HUES64 (cell line): ENCODE results near the gene NKD2.

Experiments used
- H3K27ac ChIP-seq: 2 replicates; pipeline ENCODE4 v1.7.0; 2013; ENCODE audit warnings: low read depth, low read length, inconsistent platforms
- H3K27me3 ChIP-seq: 2 replicates; pipeline ENCODE4 v1.6.1; 2013; ENCODE audit warnings: mild to moderate bottlenecking, low read length; ENCODE audit not compliant: insufficient read depth
- H3K36me3 ChIP-seq: 2 replicates; pipeline ENCODE4 v1.6.1; 2013; ENCODE audit warnings: mild to moderate bottlenecking, low read length; ENCODE audit not compliant: insufficient read depth
- H3K4me1 ChIP-seq: 2 replicates; pipeline ENCODE4 v1.6.1; 2013; ENCODE audit warnings: mild to moderate bottlenecking, low read length, moderate library complexity; ENCODE audit not compliant: insufficient read depth
- H3K4me3 ChIP-seq: 2 replicates; pipeline ENCODE4 v1.5.1; 2013; ENCODE audit warnings: mild to moderate bottlenecking, low read length, moderate library complexity
- H3K9ac ChIP-seq: 2 replicates; pipeline ENCODE4 v1.6.1; 2013; ENCODE audit warnings: mild to moderate bottlenecking, low read depth, low read length
- H3K9me3 ChIP-seq: 2 replicates; pipeline ENCODE4 v1.6.1; 2013; ENCODE audit warnings: low read depth, low read length; ENCODE audit not compliant: insufficient read depth
- WGBS: fragments of 150-250, 120-280 bp; methylation state at CpG from one replicate; pipeline ENCODE4 v1.1.7; 2013; ENCODE audit warnings: missing lambda C conversion rate; 5-methylcytosine and 5-hydroxymethylcytosine counted together

Gene NKD2

DNA sequence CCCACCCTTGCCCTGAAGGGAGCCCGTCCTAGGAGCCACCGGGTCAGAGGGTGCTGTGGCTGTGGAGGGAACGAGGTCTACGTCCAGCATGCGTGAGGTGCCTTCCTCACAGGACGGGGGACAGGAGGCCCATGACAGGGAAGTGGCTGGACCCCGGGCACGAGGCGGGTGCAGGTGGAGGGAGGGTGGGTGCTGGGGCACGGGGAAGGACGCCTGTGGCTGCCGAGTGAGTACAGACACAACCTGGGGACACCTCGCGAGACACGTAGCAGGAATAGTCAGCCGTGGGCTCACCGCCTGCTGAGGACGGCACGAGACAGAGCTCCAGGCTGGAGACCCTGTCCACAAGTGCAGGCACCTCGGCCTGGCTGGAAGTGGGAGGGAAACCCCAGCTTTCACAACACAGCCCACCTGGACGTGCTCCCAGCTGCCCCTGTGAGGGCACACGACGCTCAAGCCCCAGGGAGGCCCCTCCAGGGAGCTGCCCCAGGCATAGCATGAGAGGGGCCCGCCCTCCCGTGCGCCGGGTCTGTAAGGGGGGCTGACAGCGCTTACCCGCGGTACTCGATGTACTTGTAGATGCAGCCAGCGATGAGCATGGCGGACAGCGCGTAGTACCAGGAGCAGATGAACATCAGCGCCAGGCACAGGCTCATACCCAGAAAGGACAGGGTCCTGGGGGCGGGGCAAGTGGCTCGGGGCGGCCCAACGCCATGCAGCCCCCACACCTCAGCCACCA lies 66.4 kb downstream of the NKD2 start:
- H3K4me3 ChIP-seq: no peak overlapping the region
- H3K27me3 ChIP-seq: no peaks in the 10 kb centered on the region
- peaks cover 40% of the 10 kb centered on the region for H3K36me3 ChIP-seq
- 94% methylated on average over 40 of the region's 40 CpGs for WGBS
- H3K9ac ChIP-seq: no peak overlapping the region
- no peaks in the 10 kb centered on the region for H3K4me1 ChIP-seq
- H3K9me3 ChIP-seq: no peaks in the 10 kb centered on the region
- no peak overlapping the region for H3K27ac ChIP-seq

DNA sequence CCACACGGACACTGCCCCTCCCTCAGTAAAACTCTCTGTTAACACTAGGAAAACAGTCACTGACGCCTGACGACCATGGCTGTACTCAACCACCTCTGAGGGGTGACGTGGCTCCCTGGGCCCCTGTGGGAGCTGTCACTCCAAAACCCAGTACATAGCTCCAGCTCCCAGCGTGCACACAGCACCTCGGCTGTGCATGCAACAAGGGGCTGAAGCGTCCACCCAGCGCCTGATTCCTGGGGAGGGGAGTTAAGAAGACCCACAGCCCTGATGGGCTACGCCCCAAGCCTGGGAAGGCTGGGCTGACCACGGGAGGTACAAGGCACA lies 66.9 kb downstream of the NKD2 start:
- H3K4me1 ChIP-seq: no peaks in the 10 kb centered on the region
- no peaks in the 10 kb centered on the region for H3K27me3 ChIP-seq
- H3K9me3 ChIP-seq: no peaks in the 10 kb centered on the region
- WGBS: 93% methylated on average over 10 of the region's 10 CpGs
- no peak overlapping the region for H3K27ac ChIP-seq
- H3K4me3 ChIP-seq: no peak overlapping the region
- peaks cover 41% of the 10 kb centered on the region for H3K36me3 ChIP-seq
- H3K9ac ChIP-seq: no peak overlapping the region

DNA sequence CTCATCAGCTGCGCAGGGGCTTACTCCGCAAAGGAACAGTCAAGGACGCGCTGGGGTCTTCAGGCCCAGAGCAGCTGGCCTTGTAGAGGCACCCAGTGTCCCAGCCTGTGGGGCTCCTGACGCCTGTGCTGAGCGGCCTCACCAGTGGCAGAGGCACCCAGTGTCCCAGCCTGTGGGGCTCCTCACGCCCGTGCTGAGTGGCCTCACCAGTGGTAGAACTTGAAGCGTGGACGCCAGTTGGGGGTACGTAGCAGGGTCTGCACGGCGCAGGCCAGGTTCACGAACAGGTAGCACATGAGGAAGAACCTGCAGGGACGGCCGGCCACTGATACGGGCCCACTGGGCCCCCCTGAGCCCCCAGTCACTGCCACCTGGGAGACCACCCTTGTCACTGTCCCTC lies 67.3 kb downstream of the NKD2 start:
- Histone ChIP-seq H3K9ac (no peak overlapping the region), H3K9me3 (no peaks in the 10 kb centered on the region), H3K4me1 (no peaks in the 10 kb centered on the region), H3K4me3 (no peak overlapping the region), H3K36me3 (peaks cover 43% of the 10 kb centered on the region), H3K27ac (no peak overlapping the region), H3K27me3 (no peaks in the 10 kb centered on the region)
- WGBS: 96% methylated on average over 17 of the region's 17 CpGs

DNA sequence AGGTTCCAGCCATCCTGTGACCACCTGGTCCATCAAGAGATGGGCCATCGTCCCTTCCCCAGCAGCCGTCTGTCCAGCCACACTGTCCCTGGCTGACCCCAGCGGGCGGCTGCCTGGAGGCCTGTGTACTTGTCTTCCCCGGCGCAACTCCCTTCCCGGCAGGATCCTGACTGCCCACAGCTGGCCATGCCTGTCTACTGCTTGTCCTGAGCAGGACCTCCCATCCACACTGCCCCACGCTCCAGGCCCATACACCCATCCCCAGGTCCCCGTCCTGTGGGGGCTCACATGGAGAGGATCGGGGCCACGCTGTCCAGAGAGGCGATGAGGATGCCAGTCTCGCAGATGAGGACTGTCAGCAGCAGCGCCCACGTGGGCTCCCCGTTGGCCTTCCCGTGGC lies 67.8 kb downstream of the NKD2 start:
- peaks cover 47% of the 10 kb centered on the region for H3K36me3 ChIP-seq
- no peak overlapping the region for H3K4me3 ChIP-seq
- no peak overlapping the region for H3K9ac ChIP-seq
- no peaks in the 10 kb centered on the region for H3K27me3 ChIP-seq
- no peak overlapping the region for H3K27ac ChIP-seq
- no peaks in the 10 kb centered on the region for H3K9me3 ChIP-seq
- no peaks in the 10 kb centered on the region for H3K4me1 ChIP-seq
- 95% methylated on average over 17 of the region's 17 CpGs for WGBS

DNA sequence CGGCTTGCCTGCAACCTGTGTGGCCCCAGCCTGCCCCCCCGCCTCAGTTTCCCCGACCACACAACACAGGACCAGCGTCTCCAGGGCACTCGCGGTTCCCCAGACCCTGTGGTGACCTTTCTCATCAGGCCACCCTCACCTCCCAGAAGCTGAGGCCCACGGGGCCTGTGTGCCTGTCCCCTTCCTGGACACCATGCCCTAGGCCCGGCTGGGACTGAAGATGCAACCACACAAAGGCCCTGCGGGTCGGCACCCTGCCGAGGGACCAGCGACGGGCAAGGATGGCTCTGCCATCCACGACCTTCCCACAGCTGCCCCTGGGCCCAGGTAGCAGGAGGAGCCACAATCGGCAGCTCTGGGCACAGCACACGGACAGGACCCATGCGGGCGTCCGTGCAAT lies 68.4 kb downstream of the NKD2 start:
- Histone ChIP-seq H3K27me3 (no peaks in the 10 kb centered on the region), H3K9me3 (no peaks in the 10 kb centered on the region), H3K9ac (no peak overlapping the region), H3K4me1 (no peaks in the 10 kb centered on the region), H3K27ac (no peak overlapping the region), H3K4me3 (no peak overlapping the region), H3K36me3 (peaks cover 52% of the 10 kb centered on the region)
- 92% methylated on average over 19 of the region's 19 CpGs for WGBS

DNA sequence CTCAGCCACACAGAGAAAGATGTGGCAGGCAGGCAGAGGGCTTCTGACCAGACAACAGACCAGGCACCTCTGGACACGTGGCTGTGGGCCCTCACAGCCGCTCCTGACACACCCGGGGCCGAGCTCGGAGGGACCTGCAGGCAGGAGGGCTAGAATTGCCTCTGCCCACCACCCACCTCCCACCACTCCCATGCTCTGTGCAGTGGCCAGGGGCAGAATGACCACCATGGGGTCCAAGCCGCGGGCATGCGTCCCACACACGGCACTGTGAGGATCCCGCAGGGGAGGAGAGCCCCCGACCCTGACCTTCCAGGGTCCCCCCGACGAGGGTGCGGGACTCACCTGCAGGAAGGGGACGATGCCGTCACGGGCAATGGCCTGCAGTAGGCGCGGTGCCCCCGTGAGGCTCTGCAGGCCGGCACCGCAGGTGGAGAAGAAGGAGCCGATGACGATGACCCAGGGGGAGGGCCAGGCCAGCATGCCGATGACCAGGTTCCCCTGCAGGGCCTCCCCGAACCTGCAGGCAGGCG lies 69.0 kb downstream of the NKD2 start:
- Histone ChIP-seq H3K4me3 (no peak overlapping the region), H3K27ac (no peak overlapping the region), H3K4me1 (no peaks in the 10 kb centered on the region), H3K9ac (no peak overlapping the region), H3K9me3 (no peaks in the 10 kb centered on the region), H3K36me3 (peaks cover 52% of the 10 kb centered on the region), H3K27me3 (no peaks in the 10 kb centered on the region)
- 95% methylated on average over 27 of the region's 27 CpGs for WGBS

DNA sequence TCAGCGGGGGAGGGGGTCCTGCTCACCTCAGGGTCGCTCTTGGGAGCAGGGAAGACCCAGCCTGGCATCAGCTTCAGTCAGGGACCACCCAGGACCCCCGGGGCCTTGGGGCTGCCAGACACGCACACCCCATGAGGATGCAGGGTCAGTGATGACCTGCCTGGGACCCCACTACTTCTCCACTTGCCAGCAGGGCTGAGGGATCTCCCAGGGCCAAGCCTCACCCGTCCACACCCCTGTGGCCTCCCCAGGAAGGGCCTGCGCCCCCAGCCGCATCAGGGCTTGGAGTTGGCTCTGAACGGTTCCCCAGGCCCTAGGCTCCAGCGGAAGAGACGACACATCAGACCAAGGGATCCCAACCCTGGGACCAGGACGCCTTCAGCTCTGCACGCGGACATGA lies 69.6 kb downstream of the NKD2 start:
- 96% methylated on average over 13 of the region's 13 CpGs for WGBS
- H3K27me3 ChIP-seq: no peaks in the 10 kb centered on the region
- peaks cover 54% of the 10 kb centered on the region for H3K36me3 ChIP-seq
- H3K4me3 ChIP-seq: no peak overlapping the region
- no peak overlapping the region for H3K9ac ChIP-seq
- H3K9me3 ChIP-seq: no peaks in the 10 kb centered on the region
- no peak overlapping the region for H3K27ac ChIP-seq
- no peaks in the 10 kb centered on the region for H3K4me1 ChIP-seq

DNA sequence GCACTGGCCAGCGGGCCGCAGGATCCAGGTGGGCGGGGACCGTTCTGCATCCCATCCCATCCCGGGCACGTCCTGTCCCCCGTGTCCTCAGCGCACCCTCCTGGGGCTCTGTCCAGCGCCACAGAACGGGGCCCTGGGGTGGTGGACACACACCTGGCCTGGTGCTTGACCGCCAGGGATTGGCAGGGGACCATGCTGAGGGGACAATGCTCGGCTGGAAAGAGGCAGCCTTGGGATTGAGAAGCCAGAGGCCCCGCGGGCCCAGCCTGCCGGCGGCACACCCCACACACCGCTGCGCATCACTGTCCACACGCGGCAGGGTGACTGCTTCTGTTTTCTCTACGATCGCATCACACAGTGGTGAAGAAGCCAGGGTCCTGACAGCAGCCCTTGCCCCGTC lies 70.2 kb downstream of the NKD2 start:
- Histone ChIP-seq H3K27me3 (no peaks in the 10 kb centered on the region), H3K36me3 (peaks cover 53% of the 10 kb centered on the region), H3K27ac (no peak overlapping the region), H3K9me3 (no peaks in the 10 kb centered on the region), H3K4me1 (no peaks in the 10 kb centered on the region), H3K9ac (no peak overlapping the region), H3K4me3 (no peak overlapping the region)
- WGBS: 96% methylated on average over 23 of the region's 23 CpGs

DNA sequence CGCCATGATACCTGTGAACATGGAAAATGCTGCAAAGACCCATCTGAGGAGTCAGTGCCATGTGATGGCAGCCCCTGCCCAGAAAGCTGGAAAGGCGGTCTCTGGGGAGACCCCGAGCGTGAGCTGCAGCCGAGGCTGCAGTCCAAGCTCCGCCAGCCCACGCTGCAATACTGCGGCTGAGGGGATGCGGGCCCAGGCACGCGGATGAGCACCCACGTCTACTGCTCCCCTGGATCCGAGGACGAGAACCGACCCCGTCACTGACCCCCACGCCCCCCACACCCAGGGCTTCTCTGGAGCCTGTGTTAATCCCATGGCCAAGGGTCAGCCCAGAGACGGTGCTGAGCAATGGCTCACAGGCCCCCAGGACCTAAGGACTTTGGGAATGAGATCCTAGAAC lies 70.9 kb downstream of the NKD2 start:
- 94% methylated on average over 18 of the region's 18 CpGs for WGBS
- H3K4me1 ChIP-seq: no peaks in the 10 kb centered on the region
- H3K9me3 ChIP-seq: no peaks in the 10 kb centered on the region
- no peak overlapping the region for H3K9ac ChIP-seq
- no peak overlapping the region for H3K27ac ChIP-seq
- H3K27me3 ChIP-seq: no peaks in the 10 kb centered on the region
- H3K4me3 ChIP-seq: no peak overlapping the region
- H3K36me3 ChIP-seq: peaks cover 54% of the 10 kb centered on the region

DNA sequence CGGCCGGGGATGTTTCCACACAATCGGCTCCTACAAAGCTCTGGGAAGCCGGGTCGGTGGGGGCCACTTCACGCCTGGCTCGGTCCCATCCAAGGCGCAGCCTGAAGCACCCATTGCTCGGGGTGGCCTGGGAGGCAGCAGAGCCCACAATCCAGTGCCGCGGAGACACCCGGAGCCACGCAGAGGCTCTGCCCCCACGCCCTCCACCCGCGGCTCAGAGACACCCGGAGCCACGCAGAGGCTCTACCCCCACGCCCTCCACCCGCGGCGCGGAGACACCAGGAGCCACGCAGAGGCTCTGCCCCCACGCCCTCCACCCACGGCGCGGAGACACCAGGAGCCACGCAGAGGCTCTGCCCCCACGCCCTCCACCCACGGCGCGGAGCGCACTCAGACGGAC lies 71.4 kb downstream of the NKD2 start:
- Histone ChIP-seq H3K36me3 (peaks cover 54% of the 10 kb centered on the region), H3K27ac (no peak overlapping the region), H3K27me3 (no peaks in the 10 kb centered on the region), H3K9ac (no peak overlapping the region), H3K4me3 (no peak overlapping the region), H3K4me1 (no peaks in the 10 kb centered on the region), H3K9me3 (no peaks in the 10 kb centered on the region)
- 96% methylated on average over 30 of the region's 35 CpGs for WGBS

DNA sequence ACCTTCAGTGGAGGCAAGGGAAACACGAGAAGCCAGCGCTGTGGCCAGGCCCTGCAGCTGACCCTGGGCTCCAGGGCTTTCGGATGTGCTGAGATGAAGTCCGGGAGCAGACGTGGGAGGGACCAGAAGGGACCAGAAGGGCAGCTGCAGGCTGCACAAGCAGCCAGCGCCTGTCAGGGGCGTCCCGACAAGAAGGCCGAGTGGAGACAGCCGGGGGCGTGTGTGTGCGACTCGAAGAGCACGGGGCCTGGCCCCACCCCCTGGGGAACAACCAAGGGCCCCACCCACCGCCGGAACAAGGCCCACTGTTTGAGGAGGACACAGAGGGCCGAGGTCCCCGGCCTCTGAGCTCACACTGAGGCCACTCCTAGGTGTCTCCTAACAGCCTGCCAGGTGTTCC lies 71.8 kb downstream of the NKD2 start:
- H3K4me3 ChIP-seq: no peak overlapping the region
- no peaks in the 10 kb centered on the region for H3K4me1 ChIP-seq
- 94% methylated on average over 18 of the region's 18 CpGs for WGBS
- no peaks in the 10 kb centered on the region for H3K9me3 ChIP-seq
- no peaks in the 10 kb centered on the region for H3K27me3 ChIP-seq
- no peak overlapping the region for H3K27ac ChIP-seq
- H3K9ac ChIP-seq: no peak overlapping the region
- peaks cover 53% of the 10 kb centered on the region for H3K36me3 ChIP-seq

DNA sequence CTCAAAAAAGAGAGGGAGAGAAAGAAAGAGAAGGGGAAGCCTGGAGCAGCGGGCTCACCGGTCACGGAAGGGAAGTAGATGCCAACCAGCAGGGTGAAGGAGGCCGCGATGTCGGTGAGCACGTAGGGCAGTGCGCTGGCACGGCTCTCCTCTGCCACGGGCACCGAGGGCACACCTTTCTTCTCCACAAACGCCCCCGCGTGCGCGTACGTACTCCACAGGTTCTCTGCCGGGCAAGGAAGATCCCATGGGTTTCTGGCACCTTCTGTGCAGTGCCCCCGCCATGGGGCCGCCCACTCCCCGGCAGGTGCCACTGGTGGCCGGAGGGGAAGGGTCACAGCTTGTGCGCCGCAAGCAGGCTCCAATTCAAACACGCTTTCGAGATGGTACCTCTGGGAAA lies 72.9 kb downstream of the NKD2 start:
- Histone ChIP-seq H3K9me3 (no peaks in the 10 kb centered on the region), H3K9ac (no peak overlapping the region), H3K4me3 (no peak overlapping the region), H3K36me3 (peaks cover 52% of the 10 kb centered on the region), H3K4me1 (no peaks in the 10 kb centered on the region), H3K27ac (no peak overlapping the region), H3K27me3 (no peaks in the 10 kb centered on the region)
- WGBS: 96% methylated on average over 26 of the region's 26 CpGs
